AG04449 (cell line): Measurements from ENCODE around the gene SEH1L.

ENCODE experiments used
- CTCF ChIA-PET: fragments of 350-600 bp; formaldehyde crosslinking; extraction: SDS; loops from one replicate; lab custom pipeline; 2021; ENCODE audit warnings: antibody characterized with exemption; lab: Yijun Ruan, JAX
- POLR2A ChIA-PET: fragments of 400-600, 350-600 bp; formaldehyde crosslinking; extraction: SDS; loops from one replicate; lab custom pipeline; 2020; ENCODE audit warnings: antibody characterized with exemption, inconsistent platforms; lab: Yijun Ruan, JAX
- DNase-seq: peaks from one replicate; pipeline ENCODE4 v3.0.0-alpha.2; 2010; ENCODE audit warnings: low read depth, low spot score
- H3K4me3 ChIP-seq: 2 replicates; pipeline ENCODE4 v1.5.1; 2011; ENCODE audit warnings: low read depth, mild to moderate bottlenecking, control low read depth, low read length
- TF ChIP-seq, protein P1 (sequence below): IDR thresholded peaks from one replicate; pipeline ENCODE4 v1.5.1; 2011; ENCODE audit warnings: mild to moderate bottlenecking, moderate library complexity, low read length, control low read depth, inconsistent platforms; ENCODE audit not compliant: insufficient read depth; ENCODE audit errors: missing control alignments

The SEH1L gene

GRCh38 chr18:12924616-12925015 is 23.2 kb upstream of the SEH1L start:
- no peak for DNase-seq
- H3K4me3 ChIP-seq = no peak overlapping the region
- TF ChIP-seq, protein P1, sequence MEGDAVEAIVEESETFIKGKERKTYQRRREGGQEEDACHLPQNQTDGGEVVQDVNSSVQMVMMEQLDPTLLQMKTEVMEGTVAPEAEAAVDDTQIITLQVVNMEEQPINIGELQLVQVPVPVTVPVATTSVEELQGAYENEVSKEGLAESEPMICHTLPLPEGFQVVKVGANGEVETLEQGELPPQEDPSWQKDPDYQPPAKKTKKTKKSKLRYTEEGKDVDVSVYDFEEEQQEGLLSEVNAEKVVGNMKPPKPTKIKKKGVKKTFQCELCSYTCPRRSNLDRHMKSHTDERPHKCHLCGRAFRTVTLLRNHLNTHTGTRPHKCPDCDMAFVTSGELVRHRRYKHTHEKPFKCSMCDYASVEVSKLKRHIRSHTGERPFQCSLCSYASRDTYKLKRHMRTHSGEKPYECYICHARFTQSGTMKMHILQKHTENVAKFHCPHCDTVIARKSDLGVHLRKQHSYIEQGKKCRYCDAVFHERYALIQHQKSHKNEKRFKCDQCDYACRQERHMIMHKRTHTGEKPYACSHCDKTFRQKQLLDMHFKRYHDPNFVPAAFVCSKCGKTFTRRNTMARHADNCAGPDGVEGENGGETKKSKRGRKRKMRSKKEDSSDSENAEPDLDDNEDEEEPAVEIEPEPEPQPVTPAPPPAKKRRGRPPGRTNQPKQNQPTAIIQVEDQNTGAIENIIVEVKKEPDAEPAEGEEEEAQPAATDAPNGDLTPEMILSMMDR = no peak
- ChIA-PET CTCF (interaction anchor here (0.6 to 4.1 kb wide), 6 partner anchors 10 to 180 kb away, joined by 3 to 22 read pairs (median 4); no protein-coding TSS in a partner anchor), POLR2A (no interaction called here)

GRCh38 chr18:12928206-12928605 is 19.6 kb upstream of the SEH1L start:
- H3K4me3 ChIP-seq = no peak overlapping the region
- ChIA-PET POLR2A (no interaction called here), CTCF (interaction anchor here (1.3 to 1.9 kb wide), 4 partner anchors 17 to 203 kb away, joined by 3 to 18 read pairs (median 4); no protein-coding TSS in a partner anchor)
- no peak for DNase-seq
- TF ChIP-seq, protein P1 = no peak

DNA sequence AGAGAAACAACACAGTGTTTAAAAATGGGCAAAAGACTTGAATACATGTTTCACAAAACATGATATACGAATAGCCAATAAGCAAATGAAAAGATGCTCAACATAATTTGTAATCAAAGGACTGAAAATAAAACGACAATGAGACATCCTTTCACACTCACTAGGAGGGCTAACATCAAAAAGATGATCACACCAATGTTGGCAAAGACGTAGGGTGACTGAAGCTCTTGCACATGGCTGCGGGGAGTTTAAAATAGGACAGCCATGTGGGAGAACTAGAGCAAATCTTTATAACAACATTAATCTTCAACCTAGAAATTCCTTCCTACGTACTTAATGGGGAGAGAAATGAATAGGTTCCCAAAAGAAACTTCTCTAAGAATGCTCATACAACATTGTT is 19.2 kb upstream of the SEH1L start:
- no peak for DNase-seq
- H3K4me3 ChIP-seq = no peak overlapping the region
- POLR2A ChIA-PET = no interaction called here
- CTCF ChIA-PET = interaction anchor here (1.3 to 1.9 kb wide), 4 partner anchors 17 to 203 kb away, joined by 3 to 18 read pairs (median 4); no protein-coding TSS in a partner anchor
- TF ChIP-seq, protein P1 = no peak

- no peak overlapping the region for H3K4me3 ChIP-seq
- ChIA-PET POLR2A (no interaction called here), CTCF (interaction anchor here (1.3 to 1.8 kb wide), 3 partner anchors 39 to 204 kb away, joined by 3 to 18 read pairs (median 3); no protein-coding TSS in a partner anchor)
- DNase-seq = no peak
- TF ChIP-seq, protein P1 = no peak
These were observed 18.2 kb upstream of the SEH1L start for GRCh38 chr18:12929477-12930083.

DNA sequence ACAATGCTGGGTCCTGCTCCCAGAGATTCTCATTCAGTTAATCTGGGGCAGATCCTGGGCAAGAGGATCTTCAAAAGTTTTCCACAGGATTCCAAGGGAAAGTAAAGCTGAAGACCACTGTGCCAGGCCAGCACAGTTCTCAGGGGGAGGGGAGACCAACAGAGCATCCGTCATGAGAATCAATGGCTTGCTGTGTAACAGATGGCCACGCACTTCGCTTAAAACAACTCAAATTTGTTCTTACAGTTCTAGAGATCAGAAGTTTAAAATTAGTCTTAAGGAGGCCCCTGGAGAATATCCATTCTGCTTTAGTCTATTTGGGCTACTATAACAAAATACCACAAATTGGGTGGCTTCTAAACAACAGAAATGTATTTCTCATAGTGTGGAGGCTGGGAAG is 17.4 kb upstream of the SEH1L start:
- POLR2A ChIA-PET = no interaction called here
- no peak overlapping the region for H3K4me3 ChIP-seq
- CTCF ChIA-PET = interaction anchor here (1.0 to 1.5 kb wide), 3 partner anchors 36 to 203 kb away, joined by 3 to 4 read pairs (median 3); no protein-coding TSS in a partner anchor
- TF ChIP-seq, protein P1 = no peak
- DNase-seq = no peak

GRCh38 chr18:12930908-12931307 is 16.9 kb upstream of the SEH1L start:
- no peak for DNase-seq
- ChIA-PET POLR2A (no interaction called here), CTCF (interaction anchor here (1.0 to 1.5 kb wide), 3 partner anchors 37 to 204 kb away, joined by 3 to 4 read pairs (median 3); no protein-coding TSS in a partner anchor)
- TF ChIP-seq, protein P1 = no peak
- H3K4me3 ChIP-seq = no peak overlapping the region
